GM19239 (cell line): ENCODE data around the gene HES1.
A peak's percentile ranks its signal among the peaks of the same experiment; 100 is the strongest.
"Not testable (repeated sequence)": the region's sequence is repeated elsewhere in the genome, so short reads cannot be mapped to it uniquely, and the experiment has no call there.

Experiments used
- DNase-seq: peaks from one replicate; pipeline ENCODE4 v3.0.0; 2011; ENCODE audit warnings: low spot score; ENCODE audit not compliant: insufficient read length
- FAIRE-seq: peaks from 2 replicates; lab custom pipeline; 2011; peaks lifted over from hg19 to GRCh38; lab: Jason Lieb, UNC

The HES1 gene

DNA sequence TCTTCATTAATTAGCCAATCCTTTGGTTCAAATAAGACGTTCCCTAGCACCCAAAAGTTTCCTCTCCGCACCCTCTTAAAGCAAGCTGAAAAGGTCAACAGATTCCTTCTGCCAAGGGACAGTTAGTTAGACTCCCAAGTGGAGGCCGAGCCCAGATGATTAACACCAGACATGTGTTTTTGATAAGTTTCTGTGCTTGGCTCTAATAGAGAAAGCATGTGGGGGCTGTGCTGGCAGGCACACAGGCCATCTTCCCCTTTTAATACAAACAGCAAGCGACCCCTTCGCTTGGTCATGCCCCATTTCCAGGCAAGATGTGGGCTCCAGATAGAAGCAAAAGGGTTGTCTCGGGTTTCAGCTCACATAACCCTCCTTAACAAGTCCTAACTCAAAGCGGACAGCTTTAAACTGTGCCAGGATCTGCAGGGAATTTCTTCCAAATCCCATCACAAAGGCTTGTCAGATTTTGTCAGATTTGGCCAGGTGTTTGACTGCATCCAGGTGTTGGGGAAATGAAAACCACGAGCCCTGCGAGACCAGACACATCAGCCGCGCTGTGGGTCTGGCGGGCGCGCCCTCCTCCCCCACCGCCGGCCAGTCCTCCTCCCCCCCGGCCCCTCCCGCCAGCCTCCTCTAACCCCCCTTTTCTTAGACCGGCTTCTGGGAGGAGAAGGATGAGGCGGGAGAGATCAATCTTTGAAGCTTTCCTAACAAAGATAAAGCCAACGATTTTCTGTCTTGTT is 3.3 kb downstream of the HES1 start:
- FAIRE-seq (no peak), DNase-seq (no peak)

DNA sequence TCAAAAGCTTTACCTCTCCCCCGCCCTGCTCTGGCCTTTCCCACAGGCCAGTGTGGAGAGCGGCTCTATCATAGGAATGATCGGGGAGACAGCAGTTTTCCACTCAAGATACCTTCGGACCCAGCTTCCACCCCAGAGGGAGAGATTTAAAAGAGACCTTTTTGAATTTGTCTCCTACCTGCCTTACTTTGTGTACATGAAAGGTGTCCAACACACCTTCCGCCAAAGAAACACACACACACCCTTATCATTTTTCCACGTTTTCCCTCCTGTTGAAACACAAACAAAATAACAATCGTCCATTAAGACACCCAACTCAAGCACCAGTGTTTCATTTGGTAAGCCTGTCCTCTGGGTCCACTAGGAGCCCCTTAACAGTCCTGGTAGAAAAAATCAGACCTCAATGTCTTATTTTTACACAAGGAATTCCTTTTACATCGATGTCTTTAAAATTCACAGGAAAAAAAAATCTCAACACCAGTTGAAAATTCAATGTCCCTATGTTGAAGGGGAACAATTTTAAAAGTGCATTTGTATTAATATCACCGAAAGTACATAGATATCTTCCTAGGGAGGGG is 4.0 kb downstream of the HES1 start:
- FAIRE-seq (no peak), DNase-seq (no peak)

DNA sequence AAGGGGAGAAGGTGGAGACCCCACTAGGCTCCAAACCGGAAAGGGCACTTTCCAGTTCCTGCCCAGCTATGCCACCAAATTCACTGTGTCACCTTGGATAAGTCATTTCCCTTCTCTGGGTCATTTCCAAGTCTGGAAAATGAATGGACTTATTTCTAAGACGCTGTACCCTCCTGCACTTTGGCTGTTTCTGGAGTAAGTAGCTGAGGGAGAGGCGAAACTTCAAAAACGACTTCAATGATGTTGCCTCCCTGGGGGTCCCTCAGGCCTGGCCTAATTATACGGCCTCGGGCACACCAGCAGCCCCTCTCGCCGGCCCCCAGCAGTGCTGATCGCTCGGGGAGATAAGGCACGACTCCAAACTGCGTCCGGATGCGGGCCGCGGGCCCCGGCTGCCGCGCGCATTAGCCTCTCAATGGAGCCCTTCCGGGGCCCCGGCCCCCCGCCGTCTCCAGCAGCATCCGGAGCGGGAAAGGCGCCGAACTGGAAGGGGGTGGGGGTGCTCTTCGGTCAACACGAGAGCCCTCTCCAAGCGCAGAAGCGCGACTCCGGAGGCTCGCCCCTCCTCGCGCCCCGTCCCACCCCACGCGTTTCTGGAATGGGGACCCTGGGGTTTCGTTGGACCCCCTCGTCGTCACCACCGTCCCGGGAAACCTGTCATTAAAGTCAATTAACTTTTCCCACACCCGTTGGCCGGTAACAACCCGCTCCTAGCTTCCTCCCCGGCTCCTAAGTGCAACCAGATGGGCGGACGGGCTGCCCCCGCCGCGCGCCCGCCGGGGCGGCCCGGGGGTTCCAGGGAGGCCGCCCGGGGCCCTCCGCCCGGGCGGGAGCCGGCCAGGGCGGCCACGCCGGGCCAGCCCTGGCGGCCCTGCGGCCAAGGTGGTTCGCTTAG is 4.8 kb downstream of the HES1 start:
- DNase-seq (no peak), FAIRE-seq (no peak)

- FAIRE-seq = no peak
- peak; percentile 95 for DNase-seq
These were observed 5.6 kb downstream of the HES1 start for GRCh38 chr3:194141415-194142155.

GRCh38 chr3:194142156-194142910 is 6.4 kb downstream of the HES1 start:
- FAIRE-seq (no peak), DNase-seq (no peak)

DNA sequence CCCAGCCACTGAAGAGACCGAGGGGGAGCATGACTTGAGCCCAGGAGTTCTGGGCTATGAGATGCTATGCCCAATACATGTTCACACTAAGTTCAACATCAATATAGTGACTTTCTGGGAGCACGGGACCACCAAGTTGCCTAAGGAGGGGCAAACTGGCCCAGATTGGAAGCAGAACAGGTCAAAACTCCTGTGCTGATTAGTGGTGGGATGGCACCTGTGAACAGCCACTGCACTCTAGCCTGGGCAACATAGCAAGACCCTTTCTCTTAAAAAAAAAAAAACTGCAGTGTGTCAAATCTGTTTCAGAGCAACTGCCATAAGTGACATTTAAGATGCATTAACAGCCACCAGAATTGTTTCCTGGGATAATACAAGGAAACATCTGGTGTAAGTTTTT is 9.8 kb downstream of the HES1 start:
- DNase-seq = no peak
- FAIRE-seq = no peak

- no peak for DNase-seq
- FAIRE-seq = no peak
These were observed 11.7 kb downstream of the HES1 start for GRCh38 chr3:194147679-194148078.

GRCh38 chr3:194148383-194148782 is 12.4 kb downstream of the HES1 start:
- DNase-seq = no peak
- no peak for FAIRE-seq

- no peak for DNase-seq
- no peak for FAIRE-seq
These were observed 14.4 kb downstream of the HES1 start for GRCh38 chr3:194150252-194150934.

DNA sequence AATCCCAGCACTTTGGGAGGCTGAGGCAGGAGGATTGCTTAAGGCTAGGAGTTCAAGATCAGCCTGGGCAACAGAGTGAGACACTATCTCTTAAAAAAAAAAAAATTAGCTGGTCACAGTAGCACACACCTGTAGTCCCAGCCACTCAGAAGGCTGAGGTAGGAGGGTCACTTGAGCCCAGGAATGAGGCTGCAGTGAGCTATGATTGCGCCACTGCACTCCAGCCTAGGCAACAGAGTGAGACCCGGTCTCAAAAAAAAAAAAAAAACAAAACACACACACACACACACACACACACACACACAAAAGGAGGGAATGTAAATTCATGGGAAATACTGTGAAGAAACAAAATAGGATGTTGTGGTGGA is 15.0 kb downstream of the HES1 start:
- FAIRE-seq, DNase-seq: not testable (repeated sequence)

GRCh38 chr3:194154346-194154745 is 18.4 kb downstream of the HES1 start:
- DNase-seq (no peak), FAIRE-seq (no peak)

DNA sequence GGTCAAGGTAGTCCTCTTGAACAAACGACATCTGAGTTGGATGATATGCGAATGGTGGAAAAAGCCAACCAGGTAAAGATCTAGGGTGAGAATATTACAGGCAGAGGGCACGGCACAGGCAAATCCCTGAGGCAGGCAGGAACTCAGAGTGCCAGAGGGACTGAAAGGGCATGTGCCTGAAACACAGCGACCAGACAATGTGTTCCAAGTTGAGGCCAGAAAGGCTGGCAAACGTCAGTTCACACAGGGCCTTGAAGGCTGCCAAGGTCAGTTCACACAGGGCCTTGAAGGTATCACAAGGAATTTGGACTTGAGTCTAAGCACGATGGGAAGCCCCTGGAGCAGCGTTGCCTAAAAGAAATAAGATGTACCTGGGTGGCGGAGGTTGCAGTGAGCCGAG is 20.1 kb downstream of the HES1 start:
- FAIRE-seq (no peak), DNase-seq (no peak)

DNA sequence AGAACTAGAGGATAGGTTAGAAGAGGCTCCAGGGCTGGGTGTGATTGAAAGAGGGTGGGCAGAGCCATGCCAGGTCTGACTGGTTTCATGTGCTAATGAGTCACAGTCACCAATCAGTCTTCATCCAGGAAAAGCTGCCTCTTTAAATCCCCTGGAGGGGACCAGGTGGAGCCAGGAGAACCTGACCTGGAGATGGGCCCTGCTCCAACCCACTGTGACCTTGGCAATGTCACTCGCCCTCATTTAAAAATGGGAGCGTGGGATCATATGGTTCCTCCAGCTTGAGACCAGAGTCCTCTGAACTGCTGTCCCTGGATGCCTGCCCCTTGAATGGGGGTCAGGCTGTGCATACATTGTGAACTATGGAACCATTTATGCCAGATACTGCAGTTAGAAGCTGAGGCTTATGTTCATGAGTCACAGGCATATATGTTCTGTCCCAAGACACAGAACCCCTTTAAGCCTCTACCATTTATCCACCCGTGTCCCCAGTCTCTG is 23.0 kb downstream of the HES1 start:
- no peak for DNase-seq
- no peak for FAIRE-seq

- no peak for DNase-seq
- no peak for FAIRE-seq
These were observed 24.2 kb downstream of the HES1 start for GRCh38 chr3:194160158-194160557.

DNA sequence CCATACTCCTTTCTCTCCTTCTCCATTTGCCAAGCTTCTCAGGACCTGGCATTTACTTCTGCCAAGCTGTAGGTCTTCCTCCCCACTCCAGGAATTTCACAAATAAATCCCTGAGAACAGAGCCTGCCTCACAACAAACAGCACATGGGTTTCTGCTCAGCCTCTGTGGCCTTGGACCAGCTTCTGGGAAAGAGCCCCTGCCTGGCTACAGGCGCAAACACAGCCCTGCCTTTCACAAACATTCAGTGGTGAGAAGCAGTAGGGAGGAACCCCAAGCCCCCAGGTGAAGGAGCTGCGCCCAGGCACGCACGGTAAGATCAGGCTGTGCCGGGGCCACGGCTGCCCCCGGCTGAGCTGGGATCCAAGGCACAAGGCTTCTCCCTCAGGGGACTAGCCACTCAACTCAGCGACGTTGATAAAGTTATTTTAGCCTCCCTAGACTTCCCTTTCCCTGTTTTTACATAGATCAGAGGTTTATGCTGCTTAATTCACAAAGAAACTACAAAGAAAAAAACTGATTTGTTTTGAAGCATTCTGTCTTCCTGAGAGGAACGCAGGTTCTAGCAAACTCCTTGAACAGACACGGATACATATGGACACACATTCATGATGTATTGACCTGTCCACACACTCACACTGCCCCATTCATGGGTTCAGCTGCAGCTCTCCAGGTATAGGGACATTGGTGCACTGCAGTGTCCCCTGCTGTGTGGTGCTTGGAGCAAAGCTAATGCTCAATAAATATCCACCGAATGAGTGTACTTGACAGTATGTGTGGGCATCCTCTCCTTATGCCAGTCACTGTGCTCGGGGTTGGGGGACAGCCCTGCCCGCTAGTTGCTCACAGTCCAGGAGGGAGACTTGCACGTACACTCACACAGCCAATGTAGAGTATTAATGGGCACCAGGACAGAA is 25.4 kb downstream of the HES1 start:
- no peak for DNase-seq
- FAIRE-seq = no peak

DNA sequence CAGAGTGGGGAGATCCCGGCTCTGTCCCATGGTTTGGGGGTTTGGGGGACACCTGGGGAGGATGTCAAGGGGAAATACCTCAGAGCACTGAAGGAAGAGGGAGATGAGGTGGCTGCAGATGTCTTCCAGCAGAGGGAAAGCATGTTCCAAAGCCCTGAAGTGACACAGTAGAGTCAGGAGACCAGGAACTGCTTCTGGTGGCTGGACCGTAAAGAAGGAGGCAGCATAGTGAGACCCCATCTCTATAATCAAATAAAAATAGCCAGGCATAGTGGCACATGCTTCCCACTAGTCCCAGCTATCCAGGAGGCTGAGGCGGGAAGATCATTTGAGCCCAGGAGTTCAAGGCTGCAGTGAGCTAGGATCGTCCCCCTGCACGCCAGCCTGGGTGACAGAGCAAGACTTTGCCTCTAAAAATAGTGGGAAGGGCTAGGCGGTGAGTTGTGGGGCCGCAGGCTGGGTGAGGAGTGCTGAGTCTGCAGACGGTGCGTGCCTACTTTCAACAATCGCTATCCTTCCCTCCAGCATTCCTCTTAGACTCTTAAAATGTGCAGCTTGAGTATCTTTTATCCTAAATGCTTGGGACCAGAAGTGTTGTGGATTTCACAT is 26.2 kb downstream of the HES1 start:
- FAIRE-seq = no peak
- no peak for DNase-seq

GRCh38 chr3:194162817-194163584 is 27.1 kb downstream of the HES1 start:
- no peak for FAIRE-seq
- DNase-seq = no peak
